ENCODE measurements around the gene DUSP15. TPM values are rescaled to one million over a fixed set of nuclear protein-coding genes. Genes with fewer than 3 reads are reported as not detected.

Gene DUSP15
- polyA plus RNA-seq, 2 of the 4 experiments (the other 2 are of a cell fraction) = 0.53 to 1.3 TPM

- Histone ChIP-seq H3K4me3 (no peak overlapping the region), H3K27ac (peak overlapping the region; percentile 85 to 86), H3K4me2 (peak overlapping the region; percentile 71), H3K4me1 (peaks cover 96% of the 10 kb centered on the region), H3K9me3 (no peaks in the 10 kb centered on the region)
- FAIRE-seq = no peak
- 82% methylated on average over 15 of the region's 15 CpGs for WGBS (ENCODE audit: missing lambda C conversion rate)
- no peak for DNase-seq (ENCODE audit: low read depth in 1 of 2, low spot score in 1 of 2)
- CTCF ChIA-PET = interaction anchor here (1.0 to 14.7 kb wide), 8 partner anchors 8 to 191 kb away, joined by 3 to 145 read pairs (median 3); partner anchors contain the start of genes MYLK2 and PDRG1
- ATAC-seq = 0 out of 6 replicates have a peak, but pooled peaks of 1 of the 2 experiments have one; percentile 4
- TF ChIP-seq EHMT2 (IDR thresholded peaks at IDR 0.05; ENCODE audit: low read depth) (no peak), ZSCAN20 (CRISPR knock-in tag; IDR thresholded peaks at IDR 0.05) (no peak), RAD21 (conservative IDR thresholded peaks at IDR 0.05 in 1 of 2, IDR thresholded peaks at IDR 0.05 in 1 of 2) (no peak), HOXB5 (CRISPR knock-in tag; IDR thresholded peaks at IDR 0.05) (no peak), KDM5A (IDR thresholded peaks at IDR 0.05) (no peak), CEBPB (IDR thresholded peaks at IDR 0.05) (no peak)
- POLR2A ChIA-PET = no interaction called here
These were observed 29.2 kb downstream of the DUSP15 start for GRCh38 chr20:31840906-31841816.

GRCh38 chr20:31839782-31840487 lies 30.4 kb downstream of the DUSP15 start:
- no peak overlapping the region for H3K4me2 ChIP-seq
- H3K4me3 ChIP-seq = no peak overlapping the region
- FAIRE-seq (no peak), DNase-seq (ENCODE audit: low read depth in 1 of 2, low spot score in 1 of 2) (no peak), ATAC-seq (no peak)
- peaks cover 98% of the 10 kb centered on the region for H3K4me1 ChIP-seq
- POLR2A ChIA-PET = no interaction called here
- peak overlapping the region; percentile 84 to 86; a peak in 5 of 6 replicates for H3K27ac ChIP-seq
- CTCF ChIA-PET = interaction anchor here (0.6 to 14.7 kb wide), 5 partner anchors 13 to 112 kb away, joined by 3 to 145 read pairs (median 3); partner anchors contain the start of gene PDRG1
- WGBS (ENCODE audit: missing lambda C conversion rate) = 68% methylated on average over 5 of the region's 5 CpGs
- TF ChIP-seq ESRRA (IDR thresholded peaks at IDR 0.05; ENCODE audit: borderline replicate concordance, low read length) = peak; percentile 52; the same call in 1 of the 2 replicates
- no peak for TF ChIP-seq CBX8 (IDR thresholded peaks at IDR 0.05)
- no peak for TF ChIP-seq REST (IDR thresholded peaks at IDR 0.05)
- peak; percentile 19 for TF ChIP-seq ZFP36 (IDR thresholded peaks at IDR 0.05; ENCODE audit: borderline replicate concordance, partially characterized antibody)
- no peak for TF ChIP-seq HEYL (CRISPR knock-in tag; IDR thresholded peaks at IDR 0.05)
- TF ChIP-seq KDM1A (IDR thresholded peaks at IDR 0.05; ENCODE audit: low read depth) = peak; percentile 63; the same call in 1 of the 2 replicates
- TF ChIP-seq SREBF2 (IDR thresholded peaks at IDR 0.05) = no peak
- H3K9me3 ChIP-seq = no peaks in the 10 kb centered on the region

- Histone ChIP-seq H3K4me3 (no peak overlapping the region), H3K9me3 (no peaks in the 10 kb centered on the region), H3K27ac (peak overlapping the region; percentile 84 to 86), H3K4me1 (peaks cover 91% of the 10 kb centered on the region), H3K4me2 (peak overlapping the region; percentile 66)
- ChIA-PET POLR2A (interaction anchor here (1.7 kb wide), 1 partner anchor 8 kb away, joined by 5 read pairs; no protein-coding TSS in a partner anchor), CTCF (interaction anchor here (0.6 to 14.7 kb wide), 9 partner anchors 7 to 193 kb away, joined by 3 to 145 read pairs (median 5); partner anchors contain the start of genes FOXS1 and PDRG1)
- no peak for FAIRE-seq
- ATAC-seq = no peak
- peak in 1 of 2 experiments; percentile 49 for DNase-seq (ENCODE audit: low read depth in 1 of 2, low spot score in 1 of 2)
- 84% methylated on average over 9 of the region's 9 CpGs for WGBS (ENCODE audit: missing lambda C conversion rate)
- TF ChIP-seq HOXB5 (CRISPR knock-in tag; IDR thresholded peaks at IDR 0.05) = no peak
- no peak for TF ChIP-seq KDM5A (IDR thresholded peaks at IDR 0.05)
- no peak for TF ChIP-seq RFX5 (IDR thresholded peaks at IDR 0.05)
- TF ChIP-seq FOSB (CRISPR knock-in tag; IDR thresholded peaks at IDR 0.05) = no peak
These were observed 31.6 kb downstream of the DUSP15 start for GRCh38 chr20:31838646-31839292.
